IMR-90 (cell line): ENCODE data around the gene PSMB4. TPM values are rescaled to one million over a fixed set of nuclear protein-coding genes. Genes with fewer than 3 reads are reported as not detected.
A peak's percentile ranks its signal among the peaks of the same experiment; 100 is the strongest.
"Not testable (repeated sequence)": the region's sequence is repeated elsewhere in the genome, so short reads cannot be mapped to it uniquely, and the experiment has no call there.

Experiments used
- ATAC-seq: fragments of 200-7000 bp; cut with Tn5 transposase; 2 replicates; pipeline ENCODE4 v1.9.1; 2020; ENCODE audit warnings: low read depth, mild to moderate bottlenecking, moderate library complexity
- BruUV-seq: library from RNA; stranded (reverse); fragments of 400-500 nt; replicated peaks from 2 replicates; lab custom pipeline; 2021; lab: Mats Ljungman, UMichigan
- CTCF ChIA-PET: fragments of 300-600 bp; formaldehyde crosslinking; extraction: SDS; loops from one replicate; lab custom pipeline; 2021; ENCODE audit warnings: antibody characterized with exemption; lab: Yijun Ruan, JAX
- POLR2A ChIA-PET: fragments of 300-600 bp; sonication (Branson Sonifier 250); formaldehyde crosslinking; loops from one replicate; lab custom pipeline; 2022; ENCODE audit warnings: antibody characterized with exemption; ENCODE audit not compliant: unreplicated experiment; lab: Charles Lee
- DNase-seq: peaks from one replicate; pipeline ENCODE4 v3.0.0; 2013
- H2AFZ ChIP-seq: replicated peaks from 2 replicates; pipeline ENCODE3; 2013; ENCODE audit warnings: low read length, mild to moderate bottlenecking; ENCODE audit not compliant: poor library complexity
- H2AK5ac ChIP-seq: 2 replicates; pipeline ENCODE4 v1.6.1; 2013; ENCODE audit warnings: low read depth, low read length, inconsistent platforms
- H2AK9ac ChIP-seq: replicated peaks from 2 replicates; pipeline ENCODE3; 2013; ENCODE audit warnings: mild to moderate bottlenecking, low read depth, low read length, moderate library complexity; ENCODE audit not compliant: poor library complexity
- H2BK120ac ChIP-seq: 2 replicates; pipeline ENCODE4 v1.6.1; 2013; ENCODE audit warnings: low read depth, low read length, inconsistent platforms
- H2BK15ac ChIP-seq: 3 replicates; pipeline ENCODE4 v1.6.1; 2013; ENCODE audit warnings: low read depth, low read length, inconsistent platforms
- H2BK20ac ChIP-seq: 2 replicates; pipeline ENCODE4 v1.6.1; 2013; ENCODE audit warnings: low read depth, mild to moderate bottlenecking, inconsistent platforms, low read length, moderate library complexity
- H2BK5ac ChIP-seq: 2 replicates; pipeline ENCODE4 v1.6.1; 2013; ENCODE audit warnings: mild to moderate bottlenecking, low read depth, low read length, inconsistent platforms; ENCODE audit not compliant: poor library complexity, severe bottlenecking
- H3K14ac ChIP-seq: replicated peaks from 2 replicates; pipeline ENCODE4 v1.6.1; 2013; ENCODE audit warnings: low read depth, low read length, inconsistent platforms
- H3K18ac ChIP-seq: 2 replicates; pipeline ENCODE4 v1.6.1; 2013; ENCODE audit warnings: low read depth, low read length, control low read depth
- H3K23ac ChIP-seq: 2 replicates; pipeline ENCODE4 v1.6.1; 2013; ENCODE audit warnings: low read depth, low read length, inconsistent platforms
- H3K27ac ChIP-seq: 2 replicates; pipeline ENCODE4 v1.5.1; 2013; ENCODE audit warnings: mild to moderate bottlenecking, control low read depth, low read length; ENCODE audit not compliant: insufficient read depth
- H3K27me3 ChIP-seq: 2 replicates; pipeline ENCODE4 v1.6.1; 2013; ENCODE audit warnings: low read length; ENCODE audit not compliant: control insufficient read depth, insufficient read depth
- H3K36me3 ChIP-seq: 2 replicates; pipeline ENCODE4 v1.6.1; 2013; ENCODE audit warnings: low read length, mixed read lengths; ENCODE audit not compliant: control insufficient read depth, insufficient read depth
- H3K4ac ChIP-seq: 2 replicates; pipeline ENCODE4 v1.6.1; 2013; ENCODE audit warnings: low read depth, low read length, inconsistent platforms
- H3K4me1 ChIP-seq: 2 replicates; pipeline ENCODE4 v1.6.1; 2013; ENCODE audit warnings: low read length, mixed read lengths; ENCODE audit not compliant: control insufficient read depth, insufficient read depth
- H3K4me2 ChIP-seq: 2 replicates; pipeline ENCODE4 v1.6.1; 2013; ENCODE audit warnings: low read depth, mild to moderate bottlenecking, control low read depth, low read length, moderate library complexity
- H3K4me3 ChIP-seq: 2 replicates; pipeline ENCODE4 v1.5.1; 2013; ENCODE audit warnings: low read depth, mild to moderate bottlenecking, control low read depth, low read length, moderate library complexity; ENCODE audit not compliant: insufficient read depth
- H3K56ac ChIP-seq: 2 replicates; pipeline ENCODE4 v1.6.1; 2013; ENCODE audit warnings: low read length, inconsistent platforms; ENCODE audit not compliant: insufficient read depth; ENCODE audit errors: extremely low read depth
- H3K79me1 ChIP-seq, 2 experiments: 2 replicates each; pipeline ENCODE4 v1.6.1; 2013; ENCODE audit warnings: low read length in 2 of 2, inconsistent platforms in 1 of 2, low read depth in 1 of 2
- H3K9ac ChIP-seq: 2 replicates; pipeline ENCODE4 v1.6.1; 2013; ENCODE audit warnings: low read depth, low read length, control low read depth
- H3K9me1 ChIP-seq: 2 replicates; pipeline ENCODE4 v1.6.1; 2013; ENCODE audit warnings: low read length, inconsistent platforms; ENCODE audit not compliant: insufficient read depth
- H3K9me3 ChIP-seq: 2 replicates; pipeline ENCODE4 v1.6.1; 2013; ENCODE audit warnings: low read length; ENCODE audit not compliant: control insufficient read depth, insufficient read depth
- H4K20me1 ChIP-seq: 2 replicates; pipeline ENCODE4 v1.6.1; 2013; ENCODE audit warnings: low read length, inconsistent platforms; ENCODE audit not compliant: insufficient read depth
- H4K5ac ChIP-seq: 2 replicates; pipeline ENCODE4 v1.6.1; 2013; ENCODE audit warnings: mild to moderate bottlenecking, low read depth, low read length, control low read depth
- H4K8ac ChIP-seq, 2 experiments: 2 replicates each; pipeline ENCODE4 v1.6.1; 2013; ENCODE audit warnings: low read depth in 2 of 2, low read length in 2 of 2, control low read depth in 1 of 2, inconsistent platforms in 1 of 2
- H4K91ac ChIP-seq: 2 replicates; pipeline ENCODE4 v1.6.1; 2013; ENCODE audit warnings: low read depth, low read length, inconsistent platforms; ENCODE audit not compliant: insufficient read depth
- BHLHE40 ChIP-seq: fragments of 150-350 bp; IDR thresholded peaks from 2 replicates; pipeline ENCODE4 v1.6.1; 2016; ENCODE audit warnings: mild to moderate bottlenecking, low read depth, low read length
- CHD1 ChIP-seq: IDR thresholded peaks from 2 replicates; pipeline ENCODE4 v1.6.1; 2012; ENCODE audit warnings: low read depth, low read length, improper control_type of control experiment
- MXI1 ChIP-seq: IDR thresholded peaks from 2 replicates; pipeline ENCODE4 v1.6.1; 2012; ENCODE audit warnings: low read depth, mild to moderate bottlenecking, low read length, moderate library complexity, borderline replicate concordance
- RFX5 ChIP-seq: IDR thresholded peaks from 2 replicates; pipeline ENCODE4 v1.8.0; 2012; ENCODE audit warnings: low read depth, mild to moderate bottlenecking, low read length, moderate library complexity
- WGBS, 2 experiments: methylation state at CpG; one replicate each; pipeline versions ENCODE4 v1.1.5 to v1.1.7; 2013; ENCODE audit warnings: missing lambda C conversion rate in 2 of 2; ENCODE audit not compliant: insufficient read length in 1 of 2; ENCODE audit errors: extremely low coverage in 2 of 2; 5-methylcytosine and 5-hydroxymethylcytosine counted together
- dilution Hi-C: fragments of 300-500 bp; cut with HindIII; formaldehyde crosslinking; loops from one replicate; pipeline ENCODE4 v1.14.3; 2018; ENCODE audit warnings: low sequenced_read_pairs; ENCODE audit not compliant: unreplicated experiment
- in situ Hi-C: fragments of 300-500 bp; cut with MboI; formaldehyde crosslinking; loops from 3 replicates; pipeline ENCODE4 v1.14.3; 2019; ENCODE audit warnings: low sequenced_read_pairs, inconsistent platforms, mixed read lengths
- intact Hi-C: fragments of 100-400 bp; cut with micrococcal nuclease; formaldehyde crosslinking; loops from 2 replicates; pipeline ENCODE4 v1.10.0; 2022
- polyA plus RNA-seq, 3 experiments: library from polyadenylated mRNA; depleted of rRNA; stranded (reverse); fragments of >200 nt; gene quantifications; 2 replicates each; pipeline ENCODE4 v1.2.3, GENCODE V29; 2012; ENCODE audit warnings: low replicate concordance in 1 of 3
- total RNA-seq: library from RNA; depleted of rRNA; stranded (reverse); fragments of >200 nt; gene quantifications from 2 replicates; pipeline ENCODE4 v1.2.3, GENCODE V29; 2012
- TF ChIP-seq, protein P1 (sequence below): fragments of 150-350 bp; IDR thresholded peaks from 2 replicates; pipeline ENCODE4 v1.6.1; 2017; ENCODE audit warnings: mild to moderate bottlenecking, antibody characterized with exemption, low read length, low read depth

Gene PSMB4
- total and polyA plus RNA-seq, 2 of the 4 experiments (the other 2 are of a cell fraction) = 457 to 565 TPM

DNA sequence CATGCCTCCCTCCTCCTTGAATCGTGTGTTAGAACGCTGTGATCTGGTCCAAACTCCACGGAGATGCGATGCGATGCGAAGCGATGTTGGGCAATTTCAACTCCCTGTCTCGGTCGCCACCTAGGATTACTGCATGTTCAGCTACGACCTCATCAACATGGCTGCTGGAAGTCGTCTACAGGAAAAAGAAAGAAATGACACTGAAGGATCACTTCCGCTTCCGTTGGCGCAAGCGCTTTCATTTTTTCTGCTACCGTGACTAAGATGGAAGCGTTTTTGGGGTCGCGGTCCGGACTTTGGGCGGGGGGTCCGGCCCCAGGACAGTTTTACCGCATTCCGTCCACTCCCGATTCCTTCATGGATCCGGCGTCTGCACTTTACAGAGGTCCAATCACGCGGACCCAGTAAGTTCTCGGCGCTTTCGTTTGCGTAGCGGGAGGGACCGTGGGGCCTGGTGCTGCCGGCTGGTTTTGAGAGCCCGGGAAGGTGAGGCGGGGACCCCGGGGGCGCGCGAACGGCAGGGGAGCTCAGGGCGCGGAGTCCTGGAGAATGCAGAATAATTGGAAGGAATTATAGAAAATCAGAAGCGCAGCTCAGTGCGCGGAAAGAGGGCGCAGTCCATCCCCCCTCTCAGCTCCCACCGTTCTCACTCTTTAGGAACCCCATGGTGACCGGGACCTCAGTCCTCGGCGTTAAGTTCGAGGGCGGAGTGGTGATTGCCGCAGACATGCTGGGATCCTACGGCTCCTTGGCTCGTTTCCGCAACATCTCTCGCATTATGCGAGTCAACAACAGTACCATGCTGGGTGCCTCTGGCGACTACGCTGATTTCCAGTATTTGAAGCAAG is at the start of gene PSMB4 (continued):
- TF ChIP-seq MXI1 (peak; percentile 60; the same call in 1 of the 2 replicates), RFX5 (no peak), CHD1 (no peak), BHLHE40 (no peak)
- TF ChIP-seq, protein P1, sequence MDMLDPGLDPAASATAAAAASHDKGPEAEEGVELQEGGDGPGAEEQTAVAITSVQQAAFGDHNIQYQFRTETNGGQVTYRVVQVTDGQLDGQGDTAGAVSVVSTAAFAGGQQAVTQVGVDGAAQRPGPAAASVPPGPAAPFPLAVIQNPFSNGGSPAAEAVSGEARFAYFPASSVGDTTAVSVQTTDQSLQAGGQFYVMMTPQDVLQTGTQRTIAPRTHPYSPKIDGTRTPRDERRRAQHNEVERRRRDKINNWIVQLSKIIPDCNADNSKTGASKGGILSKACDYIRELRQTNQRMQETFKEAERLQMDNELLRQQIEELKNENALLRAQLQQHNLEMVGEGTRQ = no peak

DNA sequence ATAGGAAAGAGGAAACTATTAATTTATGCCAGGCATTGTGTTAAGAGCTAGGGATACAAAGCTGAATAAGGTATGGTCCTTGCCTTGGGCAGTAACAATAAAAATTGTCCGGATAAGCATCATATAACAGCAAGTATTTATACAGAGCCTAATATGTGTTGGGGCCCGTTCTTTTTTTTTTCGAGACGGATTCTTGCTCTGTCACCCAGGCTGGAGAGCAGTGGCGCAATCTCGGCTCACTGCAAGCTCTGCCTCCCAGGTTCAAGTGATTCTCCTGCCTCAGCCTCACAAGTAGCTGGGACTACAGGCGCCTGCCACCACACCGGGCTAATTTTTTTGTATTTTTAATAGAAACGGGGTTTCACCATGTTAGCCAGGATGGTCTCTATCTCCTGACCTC is 49.0 kb upstream of the PSMB4 start:
- H3K56ac ChIP-seq, dilution Hi-C loops, H4K8ac ChIP-seq: not testable (repeated sequence)

More for the DNA sequence above, 49.0 kb upstream of the PSMB4 start:
- H2AK5ac ChIP-seq, BruUV-seq, H4K91ac ChIP-seq, H3K9ac ChIP-seq, H4K20me1 ChIP-seq, H3K4ac ChIP-seq, H2AFZ ChIP-seq, CTCF ChIA-PET, H3K14ac ChIP-seq, H2BK15ac ChIP-seq, H3K4me2 ChIP-seq, H3K27ac ChIP-seq, H3K36me3 ChIP-seq, H4K5ac ChIP-seq, intact Hi-C loops, H3K4me1 ChIP-seq, H3K4me3 ChIP-seq, H3K27me3 ChIP-seq, H3K18ac ChIP-seq, H2BK5ac ChIP-seq, POLR2A ChIA-PET, H2BK20ac ChIP-seq, in situ Hi-C loops, H3K9me3 ChIP-seq, ATAC-seq, H3K23ac ChIP-seq, H2BK120ac ChIP-seq, H2AK9ac ChIP-seq, DNase-seq: not testable (repeated sequence)
- WGBS, 2 experiments = 100% methylated on average over 1 of the region's 9 CpGs; no CpG with 5 or more reads in 1 of the 2 experiments
- Histone ChIP-seq H3K79me1 (peaks cover 12 to 16% of the 10 kb centered on the region in 2 experiments), H3K9me1 (peaks cover 10% of the 10 kb centered on the region)
